ENCODE measurements around the gene PEX10.
A peak's percentile ranks its signal among the peaks of the same experiment; 100 is the strongest.

Gene PEX10

GRCh38 chr1:2422523-2422922 is 10.2 kb upstream of the PEX10 start:
- no peak for DNase-seq

- DNase-seq: no peak
Measured at GRCh38 chr1:2419416-2419815, 7.1 kb upstream of the PEX10 start.

- no peak for DNase-seq
Measured at GRCh38 chr1:2418791-2419320, 6.5 kb upstream of the PEX10 start.

- DNase-seq: no peak
Measured at GRCh38 chr1:2417833-2418225, 5.5 kb upstream of the PEX10 start.

GRCh38 chr1:2417083-2417832 is 4.9 kb upstream of the PEX10 start:
- no peak for DNase-seq

GRCh38 chr1:2416403-2416802 is 4.0 kb upstream of the PEX10 start:
- peak in 2 of 5 experiments; percentile 25 to 58 for DNase-seq

GRCh38 chr1:2415801-2416208 is 3.4 kb upstream of the PEX10 start:
- DNase-seq: peak in 4 of 5 experiments; percentile 28 to 75 (median 36)

- DNase-seq: peak in 1 of 5 experiments; percentile 29
Measured at GRCh38 chr1:2415337-2415736, 3.0 kb upstream of the PEX10 start.

- DNase-seq: peak; percentile 56 to 80 (median 73)
Measured at GRCh38 chr1:2414297-2414958, 2.1 kb upstream of the PEX10 start.

GRCh38 chr1:2413495-2414296 is 1.3 kb upstream of the PEX10 start:
- no peak for DNase-seq

- peak in 1 of 5 experiments; percentile 30 for DNase-seq
Measured at GRCh38 chr1:2412773-2413494, 570 bp upstream of the PEX10 start.

GRCh38 chr1:2411801-2412394 is 466 bp downstream of the PEX10 start:
- no peak for DNase-seq

GRCh38 chr1:2409745-2410144 is 2.6 kb downstream of the PEX10 start:
- DNase-seq: no peak

- DNase-seq: no peak
Measured at GRCh38 chr1:2408859-2409276, 3.5 kb downstream of the PEX10 start.

- DNase-seq: no peak
Measured at GRCh38 chr1:2408456-2408855, 3.9 kb downstream of the PEX10 start.

GRCh38 chr1:2407991-2408275 is 4.4 kb downstream of the PEX10 start:
- no peak for DNase-seq

- no peak for DNase-seq
Measured at GRCh38 chr1:2407166-2407990, 5.0 kb downstream of the PEX10 start.

- no peak for DNase-seq
Measured at GRCh38 chr1:2406451-2407041, 5.8 kb downstream of the PEX10 start.

GRCh38 chr1:2405588-2406295 is 6.6 kb downstream of the PEX10 start:
- no peak for DNase-seq

- DNase-seq: no peak
Measured at GRCh38 chr1:2404890-2405511, 7.4 kb downstream of the PEX10 start.
